HEK293 (cell line): Measurements from ENCODE around the gene GDI2.

Source experiments
- ZFP41 ChIP-seq: fragments of 450-650 bp; formaldehyde crosslinking; IDR thresholded peaks from 2 replicates; pipeline ENCODE4 v1.5.1; 2016; ENCODE audit warnings: missing biosample characterization, missing genetic modification characterization, borderline replicate concordance
- ZNF121 ChIP-seq: fragments of 450-650 bp; formaldehyde crosslinking; IDR thresholded peaks from 2 replicates; pipeline ENCODE4 v1.5.1; 2016; ENCODE audit warnings: missing biosample characterization, missing genetic modification characterization
- ZNF404 ChIP-seq: fragments of 450-650 bp; formaldehyde crosslinking; IDR thresholded peaks from 2 replicates; pipeline ENCODE4 v1.5.1; 2017; ENCODE audit warnings: missing biosample characterization, missing genetic modification characterization
- ZNF48 ChIP-seq: fragments of 450-650 bp; formaldehyde crosslinking; IDR thresholded peaks from 2 replicates; pipeline ENCODE4 v1.5.1; 2016; ENCODE audit warnings: missing biosample characterization, missing genetic modification characterization
- ZNF785 ChIP-seq: fragments of 450-650 bp; formaldehyde crosslinking; IDR thresholded peaks from 2 replicates; pipeline ENCODE4 v1.5.1; 2016; ENCODE audit warnings: missing biosample characterization, missing genetic modification characterization
- TF ChIP-seq, protein P1 (sequence below): fragments of 450-650 bp; formaldehyde crosslinking; IDR thresholded peaks from 2 replicates; pipeline ENCODE4 v1.5.1; 2016; ENCODE audit warnings: missing biosample characterization, missing genetic modification characterization
- TF ChIP-seq, protein P2 (sequence below): fragments of 450-650 bp; formaldehyde crosslinking; IDR thresholded peaks from 2 replicates; pipeline ENCODE4 v1.5.1; 2016; ENCODE audit warnings: missing biosample characterization, missing genetic modification characterization
- TF ChIP-seq, protein P3 (sequence below): fragments of 450-650 bp; formaldehyde crosslinking; IDR thresholded peaks from 2 replicates; pipeline ENCODE4 v1.5.1; 2016; ENCODE audit warnings: missing biosample characterization, missing genetic modification characterization

DNA sequence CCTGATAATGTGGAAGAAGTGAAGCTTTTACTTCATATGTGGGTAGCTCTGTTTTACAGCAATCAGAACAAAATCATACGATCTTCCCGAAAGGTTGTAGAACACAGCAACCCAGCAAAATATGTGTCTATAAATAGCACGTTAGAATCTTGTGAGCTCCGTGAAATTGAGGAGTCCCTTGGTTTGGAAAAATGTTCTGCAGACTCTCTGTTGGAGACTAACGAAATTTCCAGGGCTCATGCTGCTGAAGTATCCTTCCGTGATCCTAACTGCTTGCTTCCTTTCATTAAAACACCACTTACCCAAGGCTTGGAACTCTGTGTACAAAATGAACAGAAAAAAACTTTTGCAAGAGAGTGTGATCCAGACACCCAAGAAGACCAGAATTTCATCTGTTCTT is 71.1 kb downstream of the GDI2 start:
- TF ChIP-seq, protein P1, sequence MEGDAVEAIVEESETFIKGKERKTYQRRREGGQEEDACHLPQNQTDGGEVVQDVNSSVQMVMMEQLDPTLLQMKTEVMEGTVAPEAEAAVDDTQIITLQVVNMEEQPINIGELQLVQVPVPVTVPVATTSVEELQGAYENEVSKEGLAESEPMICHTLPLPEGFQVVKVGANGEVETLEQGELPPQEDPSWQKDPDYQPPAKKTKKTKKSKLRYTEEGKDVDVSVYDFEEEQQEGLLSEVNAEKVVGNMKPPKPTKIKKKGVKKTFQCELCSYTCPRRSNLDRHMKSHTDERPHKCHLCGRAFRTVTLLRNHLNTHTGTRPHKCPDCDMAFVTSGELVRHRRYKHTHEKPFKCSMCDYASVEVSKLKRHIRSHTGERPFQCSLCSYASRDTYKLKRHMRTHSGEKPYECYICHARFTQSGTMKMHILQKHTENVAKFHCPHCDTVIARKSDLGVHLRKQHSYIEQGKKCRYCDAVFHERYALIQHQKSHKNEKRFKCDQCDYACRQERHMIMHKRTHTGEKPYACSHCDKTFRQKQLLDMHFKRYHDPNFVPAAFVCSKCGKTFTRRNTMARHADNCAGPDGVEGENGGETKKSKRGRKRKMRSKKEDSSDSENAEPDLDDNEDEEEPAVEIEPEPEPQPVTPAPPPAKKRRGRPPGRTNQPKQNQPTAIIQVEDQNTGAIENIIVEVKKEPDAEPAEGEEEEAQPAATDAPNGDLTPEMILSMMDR = no peak
- TF ChIP-seq ZNF48 (tag by site-specific recombination) (no peak), ZNF404 (tag by site-specific recombination) (no peak), ZNF785 (tag by site-specific recombination) (no peak), ZFP41 (tag by site-specific recombination) (no peak), ZNF121 (tag by site-specific recombination) (no peak)
- TF ChIP-seq, protein P2, sequence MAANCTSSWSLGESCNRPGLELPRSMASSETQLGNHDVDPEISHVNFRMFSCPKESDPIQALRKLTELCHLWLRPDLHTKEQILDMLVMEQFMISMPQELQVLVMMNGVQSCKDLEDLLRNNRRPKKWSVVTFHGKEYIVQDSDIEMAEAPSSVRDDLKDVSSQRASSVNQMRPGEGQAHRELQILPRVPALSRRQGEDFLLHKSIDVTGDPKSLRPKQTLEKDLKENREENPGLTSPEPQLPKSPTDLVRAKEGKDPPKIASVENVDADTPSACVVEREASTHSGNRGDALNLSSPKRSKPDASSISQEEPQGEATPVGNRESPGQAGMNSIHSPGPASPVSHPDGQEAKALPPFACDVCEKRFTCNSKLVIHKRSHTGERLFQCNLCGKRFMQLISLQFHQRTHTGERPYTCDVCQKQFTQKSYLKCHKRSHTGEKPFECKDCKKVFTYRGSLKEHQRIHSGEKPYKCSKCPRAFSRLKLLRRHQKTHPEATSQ (tag by site-specific recombination) = no peak
- TF ChIP-seq, protein P3, sequence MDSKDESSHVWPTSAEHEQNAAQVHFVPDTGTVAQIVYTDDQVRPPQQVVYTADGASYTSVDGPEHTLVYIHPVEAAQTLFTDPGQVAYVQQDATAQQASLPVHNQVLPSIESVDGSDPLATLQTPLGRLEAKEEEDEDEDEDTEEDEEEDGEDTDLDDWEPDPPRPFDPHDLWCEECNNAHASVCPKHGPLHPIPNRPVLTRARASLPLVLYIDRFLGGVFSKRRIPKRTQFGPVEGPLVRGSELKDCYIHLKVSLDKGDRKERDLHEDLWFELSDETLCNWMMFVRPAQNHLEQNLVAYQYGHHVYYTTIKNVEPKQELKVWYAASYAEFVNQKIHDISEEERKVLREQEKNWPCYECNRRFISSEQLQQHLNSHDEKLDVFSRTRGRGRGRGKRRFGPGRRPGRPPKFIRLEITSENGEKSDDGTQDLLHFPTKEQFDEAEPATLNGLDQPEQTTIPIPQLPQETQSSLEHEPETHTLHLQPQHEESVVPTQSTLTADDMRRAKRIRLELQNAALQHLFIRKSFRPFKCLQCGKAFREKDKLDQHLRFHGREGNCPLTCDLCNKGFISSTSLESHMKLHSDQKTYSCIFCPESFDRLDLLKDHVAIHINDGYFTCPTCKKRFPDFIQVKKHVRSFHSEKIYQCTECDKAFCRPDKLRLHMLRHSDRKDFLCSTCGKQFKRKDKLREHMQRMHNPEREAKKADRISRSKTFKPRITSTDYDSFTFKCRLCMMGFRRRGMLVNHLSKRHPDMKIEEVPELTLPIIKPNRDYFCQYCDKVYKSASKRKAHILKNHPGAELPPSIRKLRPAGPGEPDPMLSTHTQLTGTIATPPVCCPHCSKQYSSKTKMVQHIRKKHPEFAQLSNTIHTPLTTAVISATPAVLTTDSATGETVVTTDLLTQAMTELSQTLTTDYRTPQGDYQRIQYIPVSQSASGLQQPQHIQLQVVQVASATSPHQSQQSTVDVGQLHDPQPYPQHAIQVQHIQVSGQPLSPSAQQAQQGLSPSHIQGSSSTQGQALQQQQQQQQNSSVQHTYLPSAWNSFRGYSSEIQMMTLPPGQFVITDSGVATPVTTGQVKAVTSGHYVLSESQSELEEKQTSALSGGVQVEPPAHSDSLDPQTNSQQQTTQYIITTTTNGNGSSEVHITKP = no peak
